Left renal cortex interstitium (tissue), 4 donors: ENCODE results near the gene GTF3C2. TPM values are rescaled to one million over a fixed set of nuclear protein-coding genes. Genes with fewer than 3 reads are reported as not detected.
"Not testable (repeated sequence)": the region's sequence is repeated elsewhere in the genome, so short reads cannot be mapped to it uniquely, and the experiment has no call there.

Experiments
- DNase-seq, 4 donors: peaks; one replicate each; pipeline ENCODE4 v3.0.0-alpha.2; 2013; ENCODE audit warnings: low read depth in 4 of 4, low spot score in 2 of 4, missing footprints in 1 of 4
- polyA plus RNA-seq, 4 donors: library from polyadenylated mRNA; unstranded; fragments of 120-200 nt; gene quantifications; one replicate each; pipeline ENCODE4 v1.2.1, GENCODE V29; 2013; ENCODE audit not compliant: insufficient read length in 4 of 4

GTF3C2 gene
- polyA plus RNA-seq, 4 donors: 65.4 to 82.3 (median 73.2) TPM

- no peak for DNase-seq
Measured at GRCh38 chr2:27375513-27376099, 19.0 kb upstream of the GTF3C2 start.

- no peak for DNase-seq
Measured at GRCh38 chr2:27373567-27373966, 17.0 kb upstream of the GTF3C2 start.

- DNase-seq: no peak
Measured at GRCh38 chr2:27372937-27373336, 16.4 kb upstream of the GTF3C2 start.

- DNase-seq: no peak
Measured at GRCh38 chr2:27370816-27371620, 14.5 kb upstream of the GTF3C2 start.

- DNase-seq: peak; percentile 90 to 99 (median 98)
Measured at GRCh38 chr2:27370026-27370815, 13.7 kb upstream of the GTF3C2 start, which contains the start of the genes EIF2B4 and SNX17. Gene EIF2B4 (minus strand): TSS chr2:27370338. CDS start chr2:27370314, 24 bp downstream. Gene SNX17 (plus strand): TSS chr2:27370616. CDS start chr2:27370744, 128 bp downstream.

GRCh38 chr2:27369471-27370025 lies 13.0 kb upstream of the GTF3C2 start:
- DNase-seq: no peak

- no peak for DNase-seq
Measured at GRCh38 chr2:27363933-27364332, 7.4 kb upstream of the GTF3C2 start.

GRCh38 chr2:27362678-27363420 lies 6.3 kb upstream of the GTF3C2 start:
- no peak for DNase-seq

- DNase-seq: no peak
Measured at GRCh38 chr2:27356056-27356381, 545 bp downstream of the GTF3C2 start.

GRCh38 chr2:27354597-27354927 lies 2.0 kb downstream of the GTF3C2 start:
- no peak for DNase-seq

- DNase-seq: no peak
Measured at GRCh38 chr2:27353762-27354596, 2.6 kb downstream of the GTF3C2 start.

GRCh38 chr2:27353386-27353761 lies 3.2 kb downstream of the GTF3C2 start:
- not testable (repeated sequence) for DNase-seq

GRCh38 chr2:27351802-27352598 lies 4.6 kb downstream of the GTF3C2 start:
- no peak for DNase-seq

GRCh38 chr2:27350106-27350693 lies 6.4 kb downstream of the GTF3C2 start:
- DNase-seq: no peak

GRCh38 chr2:27347641-27348040 lies 8.9 kb downstream of the GTF3C2 start:
- no peak for DNase-seq

GRCh38 chr2:27336173-27336572 lies 20.4 kb downstream of the GTF3C2 start:
- DNase-seq: no peak

- no peak for DNase-seq
Measured at GRCh38 chr2:27335311-27335710, 21.3 kb downstream of the GTF3C2 start.

- DNase-seq: no peak
Measured at GRCh38 chr2:27324720-27325119, 31.8 kb downstream of the GTF3C2 start.
